ENCODE data around the gene CTNND2.

The CTNND2 gene

GRCh38 chr5:11815481-11815880 lies 88.8 kb downstream of the CTNND2 start:
- no peak for DNase-seq (ENCODE audit: extremely low spot score)
- TF ChIP-seq FOXM1 (IDR thresholded peaks at IDR 0.05; ENCODE audit: borderline replicate concordance) (no peak), CTBP1 (IDR thresholded peaks at IDR 0.05; ENCODE audit: borderline replicate concordance) (no peak), ELF4 (IDR thresholded peaks at IDR 0.05) (no peak), SP1 (IDR thresholded peaks at IDR 0.05) (no peak), HDGF (IDR thresholded peaks at IDR 0.05; ENCODE audit: borderline replicate concordance) (no peak), FOXK2 (IDR thresholded peaks at IDR 0.05) (no peak)
- ChIA-PET POLR2A (no interaction called here), CTCF (no interaction called here)

- CTCF ChIA-PET: no interaction called here
- POLR2A ChIA-PET: no interaction called here
- DNase-seq (ENCODE audit: extremely low spot score): no peak
- TF ChIP-seq CTBP1 (IDR thresholded peaks at IDR 0.05; ENCODE audit: borderline replicate concordance) (no peak), SUZ12 (IDR thresholded peaks at IDR 0.05) (no peak), TARDBP (IDR thresholded peaks at IDR 0.05) (no peak), FOXM1 (IDR thresholded peaks at IDR 0.05; ENCODE audit: borderline replicate concordance) (no peak), L3MBTL2 (conservative IDR thresholded peaks at IDR 0.05) (no peak), NFRKB (IDR thresholded peaks at IDR 0.05) (no peak), ARNT (IDR thresholded peaks at IDR 0.05) (no peak), LEF1 (IDR thresholded peaks at IDR 0.05; ENCODE audit: borderline replicate concordance) (no peak)
Observed at GRCh38 chr5:11814373-11814772, 89.9 kb downstream of the CTNND2 start.

GRCh38 chr5:11809407-11809806 lies 94.8 kb downstream of the CTNND2 start:
- ChIA-PET POLR2A (no interaction called here), CTCF (no interaction called here)
- DNase-seq (ENCODE audit: extremely low spot score): no peak
- TF ChIP-seq LEF1 (IDR thresholded peaks at IDR 0.05; ENCODE audit: borderline replicate concordance) (no peak), FOXM1 (IDR thresholded peaks at IDR 0.05; ENCODE audit: borderline replicate concordance) (no peak), ARNT (IDR thresholded peaks at IDR 0.05) (no peak), CTBP1 (IDR thresholded peaks at IDR 0.05; ENCODE audit: borderline replicate concordance) (no peak), FOXA1 (IDR thresholded peaks at IDR 0.05) (no peak), SUZ12 (IDR thresholded peaks at IDR 0.05) (no peak), ELF4 (IDR thresholded peaks at IDR 0.05) (no peak), SP1 (IDR thresholded peaks at IDR 0.05) (no peak), BHLHE40 (IDR thresholded peaks at IDR 0.05; ENCODE audit: borderline replicate concordance) (no peak), HDGF (IDR thresholded peaks at IDR 0.05; ENCODE audit: borderline replicate concordance) (no peak), TARDBP (IDR thresholded peaks at IDR 0.05) (no peak), FOXK2 (IDR thresholded peaks at IDR 0.05) (no peak), PKNOX1 (IDR thresholded peaks at IDR 0.05) (no peak), ZNF384 (IDR thresholded peaks at IDR 0.05) (no peak), NFRKB (IDR thresholded peaks at IDR 0.05) (no peak), L3MBTL2 (conservative IDR thresholded peaks at IDR 0.05) (no peak)

GRCh38 chr5:11803436-11803835 lies 100.8 kb downstream of the CTNND2 start:
- ChIA-PET CTCF (no interaction called here), POLR2A (no interaction called here)
- TF ChIP-seq PKNOX1 (IDR thresholded peaks at IDR 0.05) (no peak), ARNT (IDR thresholded peaks at IDR 0.05) (no peak), L3MBTL2 (conservative IDR thresholded peaks at IDR 0.05) (no peak), FOXA1 (IDR thresholded peaks at IDR 0.05) (no peak)
- DNase-seq (ENCODE audit: extremely low spot score): no peak

- no peak for DNase-seq (ENCODE audit: extremely low spot score)
- TF ChIP-seq CTBP1 (IDR thresholded peaks at IDR 0.05; ENCODE audit: borderline replicate concordance) (no peak), NFRKB (IDR thresholded peaks at IDR 0.05) (no peak), FOXK2 (IDR thresholded peaks at IDR 0.05) (no peak), ARNT (IDR thresholded peaks at IDR 0.05) (no peak), FOXA1 (IDR thresholded peaks at IDR 0.05) (no peak), LEF1 (IDR thresholded peaks at IDR 0.05; ENCODE audit: borderline replicate concordance) (no peak), SUZ12 (IDR thresholded peaks at IDR 0.05) (no peak), ELF4 (IDR thresholded peaks at IDR 0.05) (no peak), SP1 (IDR thresholded peaks at IDR 0.05) (no peak), L3MBTL2 (conservative IDR thresholded peaks at IDR 0.05) (no peak)
- POLR2A ChIA-PET: no interaction called here
- CTCF ChIA-PET: no interaction called here
Observed at GRCh38 chr5:11801061-11801460, 103.2 kb downstream of the CTNND2 start.

- no peak for DNase-seq (ENCODE audit: extremely low spot score)
- ChIA-PET POLR2A (no interaction called here), CTCF (no interaction called here)
- TF ChIP-seq LEF1 (IDR thresholded peaks at IDR 0.05; ENCODE audit: borderline replicate concordance) (no peak), PKNOX1 (IDR thresholded peaks at IDR 0.05) (no peak)
Observed at GRCh38 chr5:11797132-11797531, 107.1 kb downstream of the CTNND2 start.

GRCh38 chr5:11793396-11793795 lies 110.8 kb downstream of the CTNND2 start:
- ChIA-PET CTCF (no interaction called here), POLR2A (no interaction called here)
- DNase-seq (ENCODE audit: extremely low spot score): no peak
- no peak for TF ChIP-seq SUZ12 (IDR thresholded peaks at IDR 0.05)
- TF ChIP-seq FOXK2 (IDR thresholded peaks at IDR 0.05): no peak
- TF ChIP-seq FOXA1 (IDR thresholded peaks at IDR 0.05): no peak
- TF ChIP-seq LEF1 (IDR thresholded peaks at IDR 0.05; ENCODE audit: borderline replicate concordance): no peak
- TF ChIP-seq BHLHE40 (IDR thresholded peaks at IDR 0.05; ENCODE audit: borderline replicate concordance): no peak
- TF ChIP-seq L3MBTL2 (conservative IDR thresholded peaks at IDR 0.05): no peak
- no peak for TF ChIP-seq NFRKB (IDR thresholded peaks at IDR 0.05)
- no peak for TF ChIP-seq HDGF (IDR thresholded peaks at IDR 0.05; ENCODE audit: borderline replicate concordance)
- TF ChIP-seq ELF4 (IDR thresholded peaks at IDR 0.05): no peak
- TF ChIP-seq ZNF384 (IDR thresholded peaks at IDR 0.05): no peak
- no peak for TF ChIP-seq SP1 (IDR thresholded peaks at IDR 0.05)

Measured in HEK293T (cell line).